DND-41 (cell line): Measurements from ENCODE around the gene SNAP47.

Source experiments
- ATAC-seq: fragments of 200-7000 bp; cut with Tn5 transposase; 3 replicates; pipeline ENCODE4 v1.9.1; 2021; ENCODE audit warnings: low read depth; ENCODE audit not compliant: insufficient read depth
- DNase-seq: peaks from one replicate; pipeline ENCODE4 v3.0.0-alpha.2; 2020
- H2AFZ ChIP-seq: 2 replicates; pipeline ENCODE4 v1.6.0; 2012; ENCODE audit warnings: low read depth, low read length
- H3K27ac ChIP-seq: 2 replicates; pipeline ENCODE4 v1.5.1; 2012; ENCODE audit warnings: low read length, inconsistent platforms
- H3K27me3 ChIP-seq: fragments of 200-600 bp; sonication (generic); 2 replicates; pipeline ENCODE4 v1.6.0; 2012; ENCODE audit warnings: low read length, mild to moderate bottlenecking, inconsistent platforms; ENCODE audit not compliant: insufficient read depth, poor library complexity
- H3K36me3 ChIP-seq: 2 replicates; pipeline ENCODE4 v1.5.1; 2012; ENCODE audit warnings: low read length, inconsistent platforms; ENCODE audit not compliant: insufficient read depth
- H3K4me1 ChIP-seq: 2 replicates; pipeline ENCODE4 v1.5.1; 2012; ENCODE audit warnings: mild to moderate bottlenecking, low read length; ENCODE audit not compliant: insufficient read depth
- H3K4me2 ChIP-seq: 2 replicates; pipeline ENCODE4 v1.6.0; 2012; ENCODE audit warnings: mild to moderate bottlenecking, moderate library complexity, low read length, inconsistent platforms; ENCODE audit not compliant: insufficient read depth
- H3K4me3 ChIP-seq, 2 experiments: fragments of 200-600 bp in 1 of 2; shearing (Covaris generic) in 1 of 2; 2 replicates each; pipeline ENCODE4 v1.5.1; 2012 to 2016; ENCODE audit warnings: inconsistent platforms in 2 of 2, low read length in 2 of 2, mild to moderate bottlenecking in 2 of 2, low read depth in 1 of 2, moderate library complexity in 1 of 2
- H3K79me2 ChIP-seq: 2 replicates; pipeline ENCODE4 v1.6.0; 2012; ENCODE audit warnings: low read length, inconsistent platforms; ENCODE audit not compliant: insufficient read depth
- H3K9ac ChIP-seq: 2 replicates; pipeline ENCODE4 v1.6.0; 2012; ENCODE audit warnings: low read depth, mild to moderate bottlenecking, inconsistent platforms, low read length, moderate library complexity
- H3K9me3 ChIP-seq: 2 replicates; pipeline ENCODE4 v1.5.1; 2012; ENCODE audit warnings: low read length, moderate library complexity, mild to moderate bottlenecking, inconsistent platforms; ENCODE audit not compliant: insufficient read depth, severe bottlenecking
- H4K20me1 ChIP-seq: 2 replicates; pipeline ENCODE4 v1.6.0; 2012; ENCODE audit warnings: low read length; ENCODE audit not compliant: insufficient read depth
- CTCF ChIP-seq: IDR thresholded peaks from 2 replicates; pipeline ENCODE4 v1.5.1; 2012; ENCODE audit warnings: borderline replicate concordance, low read length, moderate library complexity, mild to moderate bottlenecking; ENCODE audit not compliant: poor library complexity, severe bottlenecking; ENCODE audit errors: extremely low read depth
- EZH2 ChIP-seq: IDR thresholded peaks from 3 replicates; pipeline ENCODE4 v1.6.1; 2012; ENCODE audit warnings: borderline replicate concordance, low read depth, mild to moderate bottlenecking, moderate library complexity, low read length, inconsistent platforms; ENCODE audit not compliant: severe bottlenecking

Gene SNAP47

GRCh38 chr1:227782226-227782625 lies 47.0 kb downstream of the SNAP47 start:
- H3K4me1 ChIP-seq = peaks cover 3% of the 10 kb centered on the region
- no peak for ATAC-seq

GRCh38 chr1:227785094-227785804 lies 50.0 kb downstream of the SNAP47 start:
- no peak for DNase-seq
- H4K20me1 ChIP-seq = peaks cover 6% of the 10 kb centered on the region; the same call in 1 of the 2 replicates
- H3K4me3 ChIP-seq = no peak overlapping the region
- peaks cover 7% of the 10 kb centered on the region for H3K27me3 ChIP-seq
- H3K4me2 ChIP-seq = no peak overlapping the region
- H3K27ac ChIP-seq = no peak overlapping the region
- ATAC-seq = no peak
- H3K4me1 ChIP-seq = peaks cover 10% of the 10 kb centered on the region
- no peak overlapping the region for H2AFZ ChIP-seq
- H3K9me3 ChIP-seq = no peaks in the 10 kb centered on the region
- no peak overlapping the region for H3K9ac ChIP-seq
- TF ChIP-seq EZH2 = no peak
- TF ChIP-seq CTCF = no peak
- H3K79me2 ChIP-seq = no peaks in the 10 kb centered on the region
- H3K36me3 ChIP-seq = peaks cover 16% of the 10 kb centered on the region

More at GRCh38 chr1:227782226-227782625, 47.0 kb downstream of the SNAP47 start:
- no peak overlapping the region for H3K4me2 ChIP-seq
- no peak overlapping the region for H3K9ac ChIP-seq
- H3K27ac ChIP-seq = no peak overlapping the region
- H3K27me3 ChIP-seq = peaks cover 1% of the 10 kb centered on the region
- H2AFZ ChIP-seq = no peak overlapping the region
- H3K4me3 ChIP-seq = no peak overlapping the region
- no peak for DNase-seq
- H3K79me2 ChIP-seq = no peaks in the 10 kb centered on the region
- TF ChIP-seq CTCF (no peak), EZH2 (no peak)
- H3K36me3 ChIP-seq = peaks cover 36% of the 10 kb centered on the region
- H3K9me3 ChIP-seq = no peaks in the 10 kb centered on the region
- H4K20me1 ChIP-seq = peaks cover 16% of the 10 kb centered on the region; the same call in 1 of the 2 replicates

DNA sequence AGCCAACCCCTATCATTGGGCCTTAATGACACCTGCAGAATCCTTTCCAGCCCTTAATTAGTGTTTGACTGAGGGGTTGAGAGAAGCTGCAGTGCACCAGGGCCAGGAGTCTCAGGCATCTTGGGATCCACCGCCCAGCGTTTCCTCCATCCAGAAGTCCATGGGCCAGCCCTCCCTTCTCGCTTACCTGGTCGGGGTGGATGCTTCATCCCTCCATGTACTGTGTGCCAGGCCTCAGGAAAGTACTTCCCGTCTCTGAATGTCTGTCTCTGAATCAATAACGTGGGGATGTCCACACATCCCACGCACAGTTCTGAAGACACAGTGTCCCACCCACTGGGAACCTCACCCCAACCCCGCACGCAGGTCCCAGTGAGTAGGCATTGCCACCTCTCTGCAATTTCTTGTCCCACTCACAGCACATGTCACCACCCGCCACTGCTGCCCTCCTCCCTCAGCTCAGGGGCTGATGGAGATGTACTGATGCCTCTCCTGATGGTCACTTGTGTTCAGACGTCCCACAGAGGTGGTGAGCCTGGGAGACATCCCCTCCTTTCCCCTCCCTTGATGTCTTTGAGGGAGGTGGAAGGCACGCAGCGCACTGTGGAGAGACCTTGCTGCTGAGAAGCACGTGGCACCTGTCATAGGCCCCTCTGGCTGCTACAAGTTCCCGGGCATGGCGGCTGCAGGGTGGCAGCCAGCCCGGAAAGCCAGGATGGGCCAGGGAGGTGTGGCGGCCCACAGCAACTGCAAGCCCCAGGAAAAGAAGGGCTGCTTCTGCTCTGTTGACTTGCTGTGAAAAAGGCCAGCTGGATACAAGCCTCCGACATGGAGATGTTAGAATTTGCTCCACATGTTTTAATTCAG lies 50.8 kb downstream of the SNAP47 start:
- H3K4me3 ChIP-seq = no peak overlapping the region
- no peaks in the 10 kb centered on the region for H3K9me3 ChIP-seq
- H3K4me2 ChIP-seq = no peak overlapping the region
- H3K79me2 ChIP-seq = no peaks in the 10 kb centered on the region
- peaks cover 6% of the 10 kb centered on the region; the same call in 1 of the 2 replicates for H4K20me1 ChIP-seq
- TF ChIP-seq EZH2 (no peak), CTCF (no peak)
- H2AFZ ChIP-seq = no peak overlapping the region
- no peak overlapping the region for H3K9ac ChIP-seq
- H3K27ac ChIP-seq = no peak overlapping the region
- peaks cover 10% of the 10 kb centered on the region for H3K4me1 ChIP-seq
- DNase-seq (peak; percentile 3), ATAC-seq (no peak)
- H3K36me3 ChIP-seq = peaks cover 13% of the 10 kb centered on the region
- H3K27me3 ChIP-seq = peaks cover 7% of the 10 kb centered on the region
